Activated CD4-positive, CD25-positive, alpha-beta regulatory T cell treated with anti-CD3 and anti-CD28 coated beads, Interleukin-2, amount 50 U/mL, for 24 hours (primary cell): ENCODE results near the gene OR6A2.
"Not testable (repeated sequence)": the region's sequence is repeated elsewhere in the genome, so short reads cannot be mapped to it uniquely, and the experiment has no call there.

Experiments used
- ATAC-seq, 2 donors: fragments of 150-1000 bp; cut with Tn5 transposase; one replicate each; pipeline ENCODE4 v1.10.0; 2021; ENCODE audit warnings: mild to moderate bottlenecking in 1 of 2, moderate library complexity in 1 of 2

OR6A2 gene

GRCh38 chr11:6799402-6799801 lies at the start of gene OR6A2:
TSS of gene OR6A2 (minus strand) at chr11:6799689. CDS start at chr11:6795708, 3,981 bp downstream.
- no peak for ATAC-seq

GRCh38 chr11:6845383-6845782 lies 45.9 kb upstream of the OR6A2 start, which contains the start of gene OR10A5:
TSS of gene OR10A5 (plus strand) at chr11:6845683. CDS start at chr11:6845683, 0 bp downstream.
- no peak for ATAC-seq

GRCh38 chr11:6844356-6844755 lies 44.9 kb upstream of the OR6A2 start:
- ATAC-seq, result no peak

- no peak for ATAC-seq
Measured at GRCh38 chr11:6843670-6844069, 44.2 kb upstream of the OR6A2 start.

GRCh38 chr11:6841694-6842093 lies 42.2 kb upstream of the OR6A2 start:
- ATAC-seq, result no peak

GRCh38 chr11:6834021-6834420 lies 34.5 kb upstream of the OR6A2 start:
- ATAC-seq, result no peak

- ATAC-seq, result no peak
Measured at GRCh38 chr11:6833356-6833755, 33.9 kb upstream of the OR6A2 start.

- no peak for ATAC-seq
Measured at GRCh38 chr11:6828103-6828502, 28.6 kb upstream of the OR6A2 start.

GRCh38 chr11:6825231-6825744 lies 25.8 kb upstream of the OR6A2 start:
- ATAC-seq, result no peak

- ATAC-seq, result no peak
Measured at GRCh38 chr11:6824136-6824823, 24.8 kb upstream of the OR6A2 start.

- ATAC-seq, result no peak
Measured at GRCh38 chr11:6818967-6819366, 19.5 kb upstream of the OR6A2 start.

GRCh38 chr11:6817694-6818093 lies 18.2 kb upstream of the OR6A2 start:
- ATAC-seq, result no peak

GRCh38 chr11:6813656-6814055 lies 14.2 kb upstream of the OR6A2 start:
- ATAC-seq, result no peak

- ATAC-seq, result peak; percentile 55 to 66
Measured at GRCh38 chr11:6812390-6813005, 13.0 kb upstream of the OR6A2 start.

- ATAC-seq, result not testable (repeated sequence)
Measured at GRCh38 chr11:6801075-6801474, 1.6 kb upstream of the OR6A2 start.

- no peak for ATAC-seq
Measured at GRCh38 chr11:6794639-6795038, 4.8 kb downstream of the OR6A2 start.

- ATAC-seq, result no peak
Measured at GRCh38 chr11:6790546-6790945, 8.9 kb downstream of the OR6A2 start.

GRCh38 chr11:6782720-6783119 lies 16.8 kb downstream of the OR6A2 start, which contains the start of gene OR2AG1:
TSS of gene OR2AG1 (plus strand) at chr11:6783020. CDS start at chr11:6785038, 2,018 bp downstream.
- no peak for ATAC-seq

GRCh38 chr11:6780829-6781228 lies 18.7 kb downstream of the OR6A2 start:
- no peak for ATAC-seq

- ATAC-seq, result no peak
Measured at GRCh38 chr11:6778518-6778917, 21.0 kb downstream of the OR6A2 start.

GRCh38 chr11:6771926-6772893 lies 27.3 kb downstream of the OR6A2 start, which contains the start of gene OR2AG2:
TSS of gene OR2AG2 (minus strand) at chr11:6771976. CDS start at chr11:6768957, 3,019 bp downstream.
- peak in 1 of 2 donors; percentile 28 for ATAC-seq

- peak; percentile 76 to 81 for ATAC-seq
Measured at GRCh38 chr11:6757373-6757967, 42.0 kb downstream of the OR6A2 start.
